SU-DHL-6 (cell line): ENCODE results near the gene PCDHGA12.

ENCODE experiments used
- H2AFZ ChIP-seq: fragments of 200-600 bp; sonication (generic); 2 replicates; pipeline ENCODE4 v1.6.1; 2014; ENCODE audit warnings: low read depth, mild to moderate bottlenecking, moderate library complexity, mixed read lengths, antibody characterized with exemption, low read length; ENCODE audit not compliant: severe bottlenecking
- H3F3A ChIP-seq: fragments of 200-600 bp; shearing (Covaris generic); 2 replicates; pipeline ENCODE4 v1.6.0; 2016; ENCODE audit warnings: antibody characterized with exemption, mild to moderate bottlenecking; ENCODE audit not compliant: insufficient read depth
- H3K27ac ChIP-seq: fragments of 200-600 bp; sonication (generic); 2 replicates; pipeline ENCODE4 v1.5.1; 2016; ENCODE audit warnings: low read depth, mild to moderate bottlenecking, low read length, moderate library complexity, mixed read lengths
- H3K27me3 ChIP-seq: fragments of 200-600 bp; sonication (generic), shearing (Covaris generic); 2 replicates; pipeline ENCODE4 v1.6.0; 2014; ENCODE audit warnings: mild to moderate bottlenecking, low read length
- H3K36me3 ChIP-seq: fragments of 200-600 bp; sonication (generic); 2 replicates; pipeline ENCODE4 v1.6.1; 2014; ENCODE audit warnings: mild to moderate bottlenecking, low read length, mixed read lengths
- H3K4me2 ChIP-seq: fragments of 300-600, 200-600 bp; shearing (Covaris generic), sonication (generic); 2 replicates; pipeline ENCODE4 v1.6.0; 2014; ENCODE audit warnings: low read length, low read depth, mild to moderate bottlenecking; ENCODE audit not compliant: poor library complexity, severe bottlenecking
- H3K4me3 ChIP-seq: fragments of 200-600 bp; sonication (generic); 2 replicates; pipeline ENCODE4 v1.5.1; 2014; ENCODE audit warnings: antibody characterized with exemption, low read length, mild to moderate bottlenecking, mixed read lengths; ENCODE audit not compliant: insufficient read depth, poor library complexity, severe bottlenecking
- H3K79me2 ChIP-seq: fragments of 200-600 bp; sonication (generic); 2 replicates; pipeline ENCODE4 v1.6.1; 2014; ENCODE audit warnings: mild to moderate bottlenecking, low read length, moderate library complexity; ENCODE audit not compliant: insufficient read depth
- H3K9ac ChIP-seq: fragments of 200-600 bp; sonication (generic); 2 replicates; pipeline ENCODE4 v1.7.0; 2014; ENCODE audit warnings: mild to moderate bottlenecking, low read length
- H3K9me2 ChIP-seq: fragments of 200-600 bp; sonication (generic); replicated peaks from 2 replicates; pipeline ENCODE4 v1.6.1; 2014; ENCODE audit warnings: low read length; ENCODE audit not compliant: insufficient read depth
- H3K9me3 ChIP-seq: fragments of 200-600 bp; sonication (generic); 2 replicates; pipeline ENCODE4 v1.6.1; 2014; ENCODE audit warnings: low read length, mixed read lengths; ENCODE audit not compliant: insufficient read depth
- H4K20me1 ChIP-seq: fragments of 200-600 bp; sonication (generic); 2 replicates; pipeline ENCODE4 v1.6.1; 2014; ENCODE audit warnings: low read depth, mild to moderate bottlenecking, antibody characterized with exemption, low read length, moderate library complexity, mixed read lengths
- EZH2phosphoT487 ChIP-seq: fragments of 200-600 bp; sonication (generic), shearing (Covaris generic); conservative IDR thresholded peaks from 2 replicates; pipeline ENCODE4 v1.6.1; 2018; ENCODE audit warnings: mild to moderate bottlenecking, antibody characterized with exemption, low read length, moderate library complexity, mixed read lengths
- TF ChIP-seq, protein P1 (sequence below): fragments of 200-600 bp; sonication (generic); IDR thresholded peaks from one replicate; pipeline ENCODE4 v1.5.1; 2017; ENCODE audit warnings: antibody characterized with exemption, mild to moderate bottlenecking, low read length, moderate library complexity; ENCODE audit not compliant: insufficient read depth, poor library complexity, severe bottlenecking

The PCDHGA12 gene

GRCh38 chr5:141419074-141419880 is 11.0 kb upstream of the PCDHGA12 start:
- Histone ChIP-seq H3K4me3 (no peak overlapping the region), H3K9me2 (no peaks in the 10 kb centered on the region), H3K4me2 (no peak overlapping the region), H2AFZ (no peak overlapping the region), H3K9me3 (peaks cover 16% of the 10 kb centered on the region; the same call in 1 of the 2 replicates), H3K9ac (no peak overlapping the region), H3F3A (0 out of 2 replicates have a peak, but pooled peaks cover 5% of the 10 kb centered on the region), H3K36me3 (0 out of 2 replicates have a peak, but pooled peaks cover 2% of the 10 kb centered on the region), H3K27ac (no peak overlapping the region), H3K27me3 (no peaks in the 10 kb centered on the region), H3K79me2 (no peaks in the 10 kb centered on the region), H4K20me1 (no peaks in the 10 kb centered on the region)
- TF ChIP-seq, protein P1, sequence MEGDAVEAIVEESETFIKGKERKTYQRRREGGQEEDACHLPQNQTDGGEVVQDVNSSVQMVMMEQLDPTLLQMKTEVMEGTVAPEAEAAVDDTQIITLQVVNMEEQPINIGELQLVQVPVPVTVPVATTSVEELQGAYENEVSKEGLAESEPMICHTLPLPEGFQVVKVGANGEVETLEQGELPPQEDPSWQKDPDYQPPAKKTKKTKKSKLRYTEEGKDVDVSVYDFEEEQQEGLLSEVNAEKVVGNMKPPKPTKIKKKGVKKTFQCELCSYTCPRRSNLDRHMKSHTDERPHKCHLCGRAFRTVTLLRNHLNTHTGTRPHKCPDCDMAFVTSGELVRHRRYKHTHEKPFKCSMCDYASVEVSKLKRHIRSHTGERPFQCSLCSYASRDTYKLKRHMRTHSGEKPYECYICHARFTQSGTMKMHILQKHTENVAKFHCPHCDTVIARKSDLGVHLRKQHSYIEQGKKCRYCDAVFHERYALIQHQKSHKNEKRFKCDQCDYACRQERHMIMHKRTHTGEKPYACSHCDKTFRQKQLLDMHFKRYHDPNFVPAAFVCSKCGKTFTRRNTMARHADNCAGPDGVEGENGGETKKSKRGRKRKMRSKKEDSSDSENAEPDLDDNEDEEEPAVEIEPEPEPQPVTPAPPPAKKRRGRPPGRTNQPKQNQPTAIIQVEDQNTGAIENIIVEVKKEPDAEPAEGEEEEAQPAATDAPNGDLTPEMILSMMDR, result no peak

DNA sequence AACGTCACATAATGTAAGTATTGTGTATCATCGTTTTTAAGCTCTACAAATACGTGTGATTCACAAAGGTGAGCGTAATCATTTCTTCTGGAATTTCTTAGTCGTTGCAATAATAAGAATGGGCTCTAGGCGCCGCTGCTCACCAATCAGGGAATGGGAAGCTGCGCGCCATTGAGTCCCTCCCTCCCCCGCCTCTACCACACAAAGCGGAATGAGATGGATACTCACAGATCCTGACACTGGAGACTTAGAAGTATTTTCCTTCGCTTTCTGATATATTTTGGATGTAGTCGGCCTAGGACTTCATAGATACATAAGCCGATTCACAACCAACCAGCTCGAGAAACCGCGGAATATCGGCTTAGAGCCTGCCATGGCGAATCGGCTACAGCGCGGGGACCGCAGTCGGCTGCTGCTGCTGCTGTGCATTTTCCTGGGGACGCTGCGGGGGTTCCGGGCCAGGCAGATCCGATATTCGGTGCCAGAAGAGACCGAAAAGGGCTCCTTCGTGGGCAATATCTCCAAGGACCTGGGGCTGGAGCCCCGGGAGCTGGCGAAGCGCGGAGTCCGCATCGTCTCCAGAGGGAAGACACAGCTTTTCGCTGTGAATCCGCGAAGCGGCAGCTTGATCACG is 9.3 kb upstream of the PCDHGA12 start, which contains the start of gene PCDHGA11:
PCDHGA11 (plus strand) TSS at position 197 of the 634 bp plus-strand sequence; CDS start at position 374, 177 bp downstream.
- Histone ChIP-seq H3K36me3 (0 out of 2 replicates have a peak, but pooled peaks cover 2% of the 10 kb centered on the region), H3K4me3 (no peak within 1 kb of the TSS), H3K9me2 (no peaks in the 10 kb centered on the region), H4K20me1 (no peaks in the 10 kb centered on the region), H3F3A (0 out of 2 replicates have a peak, but pooled peaks cover 3% of the 10 kb centered on the region), H3K9ac (no peak within 1 kb of the TSS), H3K4me2 (no peak within 1 kb of the TSS), H3K27me3 (no peaks in the 10 kb centered on the region), H3K27ac (no peak within 1 kb of the TSS), H3K79me2 (no peaks in the 10 kb centered on the region), H2AFZ (no peak within 1 kb of the TSS), H3K9me3 (peaks cover 16% of the 10 kb centered on the region; the same call in 1 of the 2 replicates)
- no peak for TF ChIP-seq EZH2phosphoT487
- TF ChIP-seq, protein P1, result no peak

- TF ChIP-seq, protein P1, result no peak
- TF ChIP-seq EZH2phosphoT487, result no peak
- H3K4me2 ChIP-seq, result no peak overlapping the region
- H4K20me1 ChIP-seq, result no peaks in the 10 kb centered on the region
- H3F3A ChIP-seq, result no peaks in the 10 kb centered on the region
- 0 out of 2 replicates have a peak, but pooled peaks cover 2% of the 10 kb centered on the region for H3K36me3 ChIP-seq
- no peak overlapping the region for H3K9ac ChIP-seq
- H3K27ac ChIP-seq, result no peak overlapping the region
- H3K9me2 ChIP-seq, result no peaks in the 10 kb centered on the region
- H2AFZ ChIP-seq, result no peak overlapping the region
- no peaks in the 10 kb centered on the region for H3K79me2 ChIP-seq
- peaks cover 12% of the 10 kb centered on the region; the same call in 1 of the 2 replicates for H3K9me3 ChIP-seq
- H3K27me3 ChIP-seq, result no peaks in the 10 kb centered on the region
- H3K4me3 ChIP-seq, result no peak overlapping the region
These were observed 8.8 kb upstream of the PCDHGA12 start for GRCh38 chr5:141421489-141421855.
